ENCODE results near the gene ULK4.

The ULK4 gene

DNA sequence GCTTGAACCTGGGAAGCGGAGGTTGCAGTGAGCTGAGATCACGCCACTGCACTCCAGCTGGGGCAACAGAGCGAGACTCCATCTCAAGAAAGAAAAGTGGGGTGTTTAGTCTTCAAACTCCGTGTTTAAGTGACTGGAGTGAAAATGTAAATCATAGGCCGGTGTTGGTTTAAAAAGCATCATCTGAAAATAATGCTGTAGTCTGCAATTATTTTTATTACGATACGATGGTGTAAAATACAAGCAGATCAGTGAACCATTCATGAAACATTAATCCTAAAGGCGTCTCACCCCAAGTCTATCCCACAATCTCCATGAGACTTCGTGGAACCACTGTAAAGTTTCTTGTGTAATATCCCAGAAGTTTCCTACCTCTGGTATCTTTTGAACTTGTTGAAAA lies 756.3 kb downstream of the ULK4 start:
- DNase-seq = no peak

DNA sequence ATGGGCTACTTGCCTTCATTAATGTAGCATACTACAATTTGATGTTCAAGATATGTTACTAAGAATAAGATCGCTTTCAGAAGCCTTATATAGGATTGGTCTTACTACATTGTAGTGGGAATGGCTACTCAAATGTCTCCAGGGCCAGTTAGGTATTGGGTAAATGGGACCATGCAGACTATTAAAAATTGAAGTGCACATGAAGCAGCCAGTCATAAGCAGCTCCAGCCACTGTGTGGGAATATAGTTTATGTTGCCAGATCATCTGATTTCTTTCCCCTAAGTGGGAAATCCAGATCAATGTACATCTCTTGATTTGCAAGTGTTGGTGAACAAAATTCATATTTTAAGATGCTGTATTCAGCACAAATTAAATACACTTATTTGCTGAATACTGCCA lies 757.5 kb downstream of the ULK4 start:
- no peak for DNase-seq

DNA sequence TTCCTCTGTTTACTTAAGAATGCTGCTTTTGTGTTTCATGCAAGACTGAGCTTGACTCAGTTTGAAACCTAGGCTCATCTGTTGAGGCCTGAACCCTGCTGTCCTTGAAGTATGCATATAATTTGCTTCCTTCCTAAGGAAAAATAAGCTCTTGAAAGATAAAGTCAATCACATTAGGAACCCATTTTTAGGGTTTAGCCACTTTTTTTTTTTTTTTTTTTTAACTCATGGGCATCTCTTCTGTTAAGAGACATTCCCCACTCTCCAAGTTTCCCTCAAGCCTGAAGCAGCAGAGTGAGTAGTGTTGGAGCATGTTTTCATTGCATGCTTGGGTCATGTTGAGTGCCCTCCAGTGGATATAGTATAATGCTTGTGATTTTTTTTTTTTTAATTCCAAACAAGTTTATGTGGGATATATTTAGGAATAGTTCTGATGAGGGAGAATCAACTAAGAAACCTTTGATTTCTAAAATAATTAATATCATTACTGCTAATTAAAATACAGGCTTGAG lies 759.0 kb downstream of the ULK4 start:
- DNase-seq = peak; percentile 65

DNA sequence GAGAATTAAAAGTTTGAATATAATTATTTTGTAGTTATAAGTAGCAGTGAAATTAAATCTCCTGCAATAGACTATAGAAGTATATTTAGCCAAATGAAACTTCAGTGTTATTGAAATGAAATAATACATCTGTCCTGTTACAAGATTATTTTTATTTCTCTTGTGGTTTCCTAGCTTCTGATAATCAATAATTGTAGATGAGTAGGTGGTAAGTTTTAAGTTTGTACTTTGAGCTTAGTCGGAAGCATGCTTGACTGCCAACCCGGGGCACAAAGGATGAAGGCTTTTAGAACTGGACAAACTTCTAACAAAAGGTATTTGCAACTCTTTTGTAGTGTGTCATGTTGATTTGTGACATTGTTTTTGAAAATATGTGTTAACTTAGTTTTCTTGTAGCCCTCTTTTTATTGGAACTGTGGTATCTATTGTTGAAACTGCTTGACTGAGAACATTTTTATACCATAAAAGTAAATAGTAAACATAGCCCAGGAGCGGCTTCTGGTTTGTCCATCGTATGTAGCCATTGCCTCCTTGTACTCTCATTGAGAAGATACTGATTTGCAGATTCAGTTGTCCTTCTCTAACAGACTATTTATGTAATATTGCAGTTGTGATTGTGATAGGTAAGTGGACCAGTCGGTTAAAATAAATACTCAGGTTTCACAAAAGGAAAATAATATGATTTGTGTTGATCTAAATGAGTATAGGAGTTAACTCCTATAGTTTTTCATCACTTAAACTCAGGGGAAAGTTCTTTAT lies 759.6 kb downstream of the ULK4 start:
- no peak for DNase-seq

DNA sequence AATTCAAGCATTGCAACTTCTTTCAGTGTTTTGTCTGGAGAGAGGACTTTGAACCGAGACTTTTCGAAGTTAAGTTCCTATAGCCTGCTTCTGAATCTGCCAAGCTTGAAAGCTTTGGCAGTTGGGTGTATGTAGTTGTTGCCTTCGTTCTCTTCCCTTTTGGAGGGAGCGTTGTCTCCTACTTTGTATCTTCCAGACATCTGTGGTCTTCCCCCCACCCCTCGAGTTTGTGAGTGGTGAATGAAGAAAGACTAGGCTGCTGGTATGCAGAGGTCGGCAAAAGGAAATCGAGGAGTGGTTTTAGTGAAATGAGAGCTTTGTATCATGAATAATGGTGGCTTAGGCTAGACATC lies 761.3 kb downstream of the ULK4 start:
- DNase-seq = peak; percentile 79

DNA sequence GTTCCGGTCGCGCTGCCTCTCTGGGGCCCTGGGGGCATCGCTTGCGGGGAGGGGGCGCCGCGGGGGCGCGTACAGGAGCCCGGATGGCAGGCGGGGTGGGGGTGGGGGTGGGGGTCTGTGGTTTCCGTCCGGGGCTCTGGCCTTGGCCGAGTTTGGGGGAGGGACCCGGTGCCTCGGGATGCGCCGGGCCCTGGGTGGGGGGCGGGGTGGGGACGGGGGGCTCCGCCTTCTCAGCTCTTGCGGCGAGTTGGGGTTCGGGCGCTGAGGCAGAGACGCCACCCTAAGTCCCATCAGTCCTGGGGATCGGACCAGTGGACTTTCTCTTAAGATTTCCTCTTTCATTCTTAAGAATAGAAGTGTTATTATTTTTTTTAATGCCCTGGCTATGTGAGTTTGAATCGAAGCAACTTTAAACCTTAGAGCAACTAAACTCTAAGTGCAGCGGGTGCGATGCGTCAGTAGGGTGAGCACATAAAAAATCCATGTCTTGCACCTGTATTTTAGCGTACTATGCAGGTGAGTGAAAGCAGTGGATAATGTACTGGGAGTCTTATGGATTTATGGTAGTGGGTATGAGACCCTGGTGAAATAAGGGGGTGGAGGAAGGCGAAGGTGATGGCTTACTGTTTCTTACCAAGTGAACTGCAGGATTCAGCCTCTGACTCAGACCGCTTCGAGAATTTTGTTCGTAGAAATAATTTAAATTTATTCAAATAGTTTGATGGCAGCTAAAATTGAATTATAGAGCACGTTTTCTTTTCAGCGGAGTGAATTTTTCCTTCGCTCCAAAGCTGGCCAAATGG lies 761.8 kb downstream of the ULK4 start:
- peak; percentile 65 for DNase-seq

DNA sequence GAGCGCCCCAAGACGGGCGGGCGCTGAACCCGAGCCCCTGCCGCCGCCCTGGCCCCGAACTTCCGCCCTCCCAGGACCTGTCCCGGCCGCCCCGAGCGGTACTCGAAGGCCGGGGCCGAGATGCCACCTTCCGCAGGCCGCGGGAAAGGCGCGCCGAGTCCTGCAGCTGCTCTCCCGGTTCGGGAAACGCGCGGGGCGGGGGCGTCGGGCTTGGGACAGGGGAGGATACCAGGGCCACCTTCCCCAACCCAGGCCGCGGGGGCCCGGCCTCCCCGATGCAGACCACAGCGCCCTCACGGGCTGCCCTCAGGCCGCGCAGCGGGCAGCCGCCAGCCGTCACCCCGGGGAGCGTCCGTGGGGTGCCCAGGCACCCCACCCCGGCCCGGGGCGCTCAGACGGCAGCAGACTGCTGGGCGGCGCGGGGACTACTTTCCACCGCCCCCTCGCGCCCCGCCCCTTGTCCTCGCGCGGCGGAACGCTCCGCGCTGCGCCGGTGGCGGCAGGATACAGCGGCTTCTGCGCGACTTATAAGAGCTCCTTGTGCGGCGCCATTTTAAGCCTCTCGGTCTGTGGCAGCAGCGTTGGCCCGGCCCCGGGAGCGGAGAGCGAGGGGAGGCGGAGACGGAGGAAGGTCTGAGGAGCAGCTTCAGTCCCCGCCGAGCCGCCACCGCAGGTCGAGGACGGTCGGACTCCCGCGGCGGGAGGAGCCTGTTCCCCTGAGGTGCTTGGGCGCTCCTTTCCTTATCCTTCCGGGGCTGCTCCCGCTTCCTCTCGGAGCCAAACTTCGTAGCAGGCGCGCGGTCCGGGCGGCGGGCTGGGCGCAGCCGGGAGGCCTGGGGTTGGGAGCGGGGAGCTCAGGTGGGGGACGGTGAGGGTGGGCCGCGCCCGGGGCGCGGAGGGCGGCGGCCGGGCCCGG lies 762.7 kb downstream of the ULK4 start, which contains the start of gene CTNNB1:
CTNNB1 (plus strand) TSS at position 556 of the 916 bp plus-strand sequence. CDS start 24,564 bp downstream, outside the sequence.
- peak; percentile 93 for DNase-seq

DNA sequence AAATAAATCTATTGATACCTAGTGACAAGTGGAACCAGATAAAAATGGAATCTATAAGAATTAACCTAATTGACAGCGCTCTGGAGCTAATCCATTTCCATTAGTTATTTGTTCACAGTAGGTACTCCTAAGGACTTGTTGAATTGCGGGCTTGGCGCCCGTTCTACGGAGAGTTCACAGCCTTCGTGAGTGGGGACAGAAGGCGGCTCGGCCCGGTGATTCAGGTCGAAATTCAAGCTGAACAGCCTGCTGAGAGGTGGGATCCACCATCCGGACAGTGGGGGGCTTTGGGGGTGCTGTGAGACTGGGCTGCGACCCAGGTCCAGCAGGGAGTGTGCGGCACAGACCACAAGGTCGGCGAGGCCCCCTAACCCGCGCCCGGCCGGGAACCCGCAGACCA lies 763.4 kb downstream of the ULK4 start:
- DNase-seq = peak; percentile 61

DNA sequence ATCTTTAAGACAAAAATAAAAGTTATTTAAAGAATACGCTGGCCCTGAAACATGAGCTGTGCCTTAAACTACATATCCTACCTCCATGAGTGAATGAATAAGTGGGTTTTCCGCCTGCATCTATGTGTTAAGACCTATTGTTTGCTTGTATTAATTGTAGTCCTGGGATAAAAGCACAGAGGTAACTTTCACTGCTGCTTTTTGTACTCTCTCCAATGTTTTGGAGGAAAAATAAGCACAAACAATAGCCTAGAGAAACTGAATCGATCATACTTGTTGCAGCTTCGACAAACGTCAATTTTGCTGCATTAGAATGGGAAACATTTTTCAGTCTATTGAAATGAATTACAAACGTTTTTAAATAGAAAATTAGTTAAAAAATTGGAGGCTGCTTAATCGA lies 763.9 kb downstream of the ULK4 start:
- DNase-seq = no peak

Data from hematopoietic multipotent progenitor cell treated with erythropoietin and hydrocortisone succinate and interleukin-3 and kit ligand, for 6 days (in vitro differentiated cells).